CD8-positive, alpha-beta memory T cell (primary cell): ENCODE data around the gene HSP90AB1. TPM values are rescaled to one million over a fixed set of nuclear protein-coding genes. Genes with fewer than 3 reads are reported as not detected.

ENCODE experiments used
- CTCF ChIA-PET: fragments of 350-600 bp; sonication (Branson Sonifier 250); formaldehyde crosslinking; loops from one replicate; lab custom pipeline; 2021; ENCODE audit warnings: antibody characterized with exemption; lab: Charles Lee
- POLR2A ChIA-PET: fragments of 350-600 bp; sonication (Branson Sonifier 250); formaldehyde crosslinking; loops from one replicate; lab custom pipeline; 2021; ENCODE audit warnings: antibody characterized with exemption; lab: Charles Lee
- DNase-seq, 5 donors: peaks; one replicate each; pipeline versions ENCODE4 v3.0.0 to v3.0.0-alpha.2; 2020 to 2022; ENCODE audit warnings: mixed read lengths in 1 of 5
- H3K27ac ChIP-seq: one replicate; pipeline ENCODE4 v1.7.0; 2013; ENCODE audit warnings: low read depth, mild to moderate bottlenecking, low read length, moderate library complexity
- H3K27me3 ChIP-seq: 2 replicates; pipeline ENCODE4 v1.7.0; 2013; ENCODE audit warnings: low read length, mild to moderate bottlenecking; ENCODE audit not compliant: insufficient read depth, poor library complexity, severe bottlenecking
- H3K36me3 ChIP-seq: 2 replicates; pipeline ENCODE4 v1.7.0; 2013; ENCODE audit warnings: mild to moderate bottlenecking, low read length, moderate library complexity; ENCODE audit not compliant: insufficient read depth
- H3K4me1 ChIP-seq: 2 replicates; pipeline ENCODE4 v1.7.0; 2013; ENCODE audit warnings: mild to moderate bottlenecking, low read length, moderate library complexity; ENCODE audit not compliant: insufficient read depth
- H3K4me3 ChIP-seq: 2 replicates; pipeline ENCODE4 v1.7.0; 2013; ENCODE audit warnings: mild to moderate bottlenecking, low read length
- H3K9me3 ChIP-seq: 2 replicates; pipeline ENCODE4 v1.7.0; 2013; ENCODE audit warnings: mild to moderate bottlenecking, low read length
- H3K27ac Mint-ChIP-seq, 8 donors: one replicate each; pipeline ENCODE4 v1.8.0; 2020 to 2021; ENCODE audit warnings: mixed read lengths in 8 of 8, mild to moderate bottlenecking in 6 of 8, inconsistent platforms in 3 of 8, moderate library complexity in 3 of 8
- H3K27me3 Mint-ChIP-seq, 2 donors: one replicate each; pipeline ENCODE4 v1.8.0; 2020 to 2021; ENCODE audit warnings: mixed read lengths in 2 of 2, mild to moderate bottlenecking in 1 of 2, moderate library complexity in 1 of 2
- H3K36me3 Mint-ChIP-seq, 3 donors: one replicate each; pipeline ENCODE4 v1.8.0; 2020 to 2021; ENCODE audit warnings: mixed read lengths in 3 of 3, inconsistent platforms in 1 of 3, mild to moderate bottlenecking in 1 of 3
- H3K4me1 Mint-ChIP-seq, 3 donors: one replicate each; pipeline ENCODE4 v1.8.0; 2020 to 2021; ENCODE audit warnings: mixed read lengths in 3 of 3, inconsistent platforms in 1 of 3, mild to moderate bottlenecking in 1 of 3
- H3K4me3 Mint-ChIP-seq, 7 donors: one replicate each; pipeline ENCODE4 v1.8.0; 2020 to 2021; ENCODE audit warnings: mixed read lengths in 7 of 7, mild to moderate bottlenecking in 6 of 7, moderate library complexity in 4 of 7, inconsistent platforms in 2 of 7
- H3K9me3 Mint-ChIP-seq, 5 donors: one replicate each; pipeline ENCODE4 v1.8.0; 2020 to 2022; ENCODE audit warnings: mixed read lengths in 5 of 5, mild to moderate bottlenecking in 3 of 5, moderate library complexity in 2 of 5, inconsistent platforms in 1 of 5
- polyA plus RNA-seq: library from polyadenylated mRNA; unstranded; fragments of 300-500 nt; fragmentation: Illumina TruSeq; gene quantifications from one replicate; pipeline ENCODE4 v1.2.3, GENCODE V29; 2021
- total RNA-seq, 2 experiments: library from RNA; stranded (reverse); gene quantifications; one replicate each; pipeline ENCODE4 v1.2.3, GENCODE V29; 2021

Gene HSP90AB1
- total and polyA plus RNA-seq, 3 experiments from 2014 or later, result 460 to 2,400 (median 2,387) TPM

DNA sequence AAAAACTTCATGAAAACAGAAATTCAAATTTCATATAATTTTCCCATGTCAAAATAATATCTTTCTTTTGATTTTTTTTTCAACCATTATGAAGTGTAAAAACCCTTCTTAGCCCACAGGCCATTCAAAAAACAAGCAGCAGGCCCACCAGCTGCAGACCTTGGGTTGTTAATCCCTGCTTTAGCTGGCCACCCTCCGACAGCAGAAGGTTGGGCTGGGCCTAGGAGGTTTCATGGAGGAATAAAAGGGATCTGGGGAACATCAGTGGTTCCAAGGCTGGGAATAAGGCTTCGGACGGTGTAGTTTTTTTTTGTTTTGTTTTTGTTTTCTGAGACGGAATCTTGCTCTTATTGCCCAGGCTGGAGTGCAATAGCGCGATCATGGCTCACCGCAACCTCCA is 3.6 kb upstream of the HSP90AB1 start:
- peaks cover 13% of the 10 kb centered on the region for H3K4me1 ChIP-seq
- peaks cover 2% of the 10 kb centered on the region for H3K36me3 ChIP-seq
- H3K27ac ChIP-seq, result no peak overlapping the region
- H3K4me3 ChIP-seq, result no peak overlapping the region
- Mint-ChIP-seq H3K27me3 (peaks cover 0 to 9% of the 10 kb centered on the region in 2 donors), H3K27ac (peak overlapping the region in 1 of 8 donors; percentile 83), H3K4me1 (peaks cover 18 to 27% (median 19%) of the 10 kb centered on the region in 3 donors), H3K4me3 (peak overlapping the region in 3 of 7 donors; percentile 23 to 66 (median 45)), H3K36me3 (peaks cover 0 to 18% (median under 1%) of the 10 kb centered on the region in 3 donors), H3K9me3 (peaks cover 0 to 2% (median 0%) of the 10 kb centered on the region in 5 donors)
- ChIA-PET POLR2A (no interaction called here), CTCF (interaction anchor here (0.7 to 6.3 kb wide), 5 partner anchors 9 to 25 kb away, joined by 3 to 74 read pairs (median 4); partner anchors contain the start of gene SLC35B2)
- DNase-seq, result no peak
- H3K27me3 ChIP-seq, result no peaks in the 10 kb centered on the region
- no peaks in the 10 kb centered on the region for H3K9me3 ChIP-seq

DNA sequence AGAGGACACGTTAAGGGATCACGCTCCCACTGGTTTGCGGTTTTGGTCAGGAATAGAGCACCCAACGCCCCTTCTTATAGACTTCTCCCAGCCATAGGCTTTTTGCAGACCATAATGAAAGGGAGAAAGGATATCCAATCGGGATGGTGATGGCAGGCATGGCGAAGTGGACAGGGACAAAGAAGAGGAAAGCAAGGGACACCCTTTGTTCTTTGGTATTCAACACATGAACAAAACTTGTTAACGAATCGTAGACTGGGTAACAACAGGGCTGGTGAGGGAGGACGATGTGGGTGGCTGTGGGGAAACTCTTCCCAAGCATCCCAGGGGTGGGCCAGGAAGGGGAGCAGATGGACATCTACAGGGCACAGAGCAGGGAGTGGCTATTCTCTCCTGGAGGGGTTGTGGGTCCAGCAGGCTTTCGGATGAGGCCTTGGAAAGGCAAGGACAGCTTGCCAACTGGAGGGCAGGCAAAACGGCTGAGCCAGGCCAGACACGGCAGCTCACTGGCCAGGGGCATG is 1.4 kb upstream of the HSP90AB1 start:
- peak overlapping the region; percentile 98 for H3K27ac ChIP-seq
- no peaks in the 10 kb centered on the region for H3K27me3 ChIP-seq
- peak overlapping the region; percentile 98 for H3K4me3 ChIP-seq
- H3K36me3 ChIP-seq, result peaks cover 23% of the 10 kb centered on the region
- peaks cover 23% of the 10 kb centered on the region for H3K4me1 ChIP-seq
- Mint-ChIP-seq H3K4me3 (peak overlapping the region; percentile 91 to 99 (median 98)), H3K27me3 (peaks cover 0 to 7% of the 10 kb centered on the region in 2 donors), H3K9me3 (peaks cover 0 to 2% (median 0%) of the 10 kb centered on the region in 5 donors), H3K4me1 (peaks cover 34 to 45% (median 35%) of the 10 kb centered on the region in 3 donors), H3K36me3 (peaks cover 4 to 39% (median 13%) of the 10 kb centered on the region in 3 donors), H3K27ac (peak overlapping the region; percentile 49 to 99 (median 93))
- H3K9me3 ChIP-seq, result no peaks in the 10 kb centered on the region
- ChIA-PET POLR2A (interaction anchor here (1.7 to 3.9 kb wide), 4 partner anchors 10 to 68 kb away, joined by 4 to 77 read pairs (median 16); partner anchors contain the start of genes AARS2, NFKBIE and SLC35B2), CTCF (interaction anchor here (0.9 to 6.3 kb wide), 6 partner anchors 9 to 74 kb away, joined by 3 to 74 read pairs (median 4); partner anchors contain the start of gene SLC35B2)
- DNase-seq, result no peak

DNA sequence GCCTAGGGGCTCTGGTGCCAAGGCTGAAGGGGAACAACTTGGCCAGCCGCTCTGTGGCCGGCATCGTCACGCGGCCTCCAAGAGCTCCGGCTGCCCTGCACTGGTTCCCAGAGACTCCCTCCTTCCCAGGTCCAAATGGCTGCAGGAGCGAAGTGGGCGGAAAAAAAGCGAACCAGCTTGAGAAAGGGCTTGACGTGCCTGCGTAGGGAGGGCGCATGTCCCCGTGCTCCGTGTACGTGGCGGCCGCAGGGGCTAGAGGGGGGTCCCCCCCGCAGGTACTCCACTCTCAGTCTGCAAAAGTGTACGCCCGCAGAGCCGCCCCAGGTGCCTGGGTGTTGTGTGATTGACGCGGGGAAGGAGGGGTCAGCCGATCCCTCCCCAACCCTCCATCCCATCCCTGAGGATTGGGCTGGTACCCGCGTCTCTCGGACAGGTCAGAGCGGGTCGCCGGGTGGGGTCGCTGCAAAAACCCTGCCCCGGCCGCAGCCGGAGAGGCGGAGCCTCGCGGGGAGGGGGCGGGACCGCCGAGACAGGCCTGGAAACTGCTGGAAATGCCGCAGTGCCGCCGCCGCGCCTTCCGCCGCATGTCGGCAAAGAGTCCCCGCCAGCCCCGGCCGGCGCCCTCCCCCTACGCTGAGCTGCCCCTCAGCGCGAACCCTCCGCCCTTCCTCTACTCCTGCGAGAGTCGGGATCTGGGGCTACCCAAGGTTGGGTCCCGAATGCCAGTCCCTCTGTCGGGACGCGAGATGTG is 814 bp upstream of the HSP90AB1 start:
- H3K27me3 ChIP-seq, result no peaks in the 10 kb centered on the region
- no peaks in the 10 kb centered on the region for H3K9me3 ChIP-seq
- H3K9me3 Mint-ChIP-seq, result peaks cover 0 to 2% (median 0%) of the 10 kb centered on the region in 5 donors
- H3K4me3 Mint-ChIP-seq, result peak overlapping the region; percentile 91 to 99 (median 98)
- peak overlapping the region; percentile 98 for H3K4me3 ChIP-seq
- H3K36me3 Mint-ChIP-seq, result peaks cover 4 to 45% (median 13%) of the 10 kb centered on the region in 3 donors
- POLR2A ChIA-PET, result interaction anchor here (0.6 to 3.9 kb wide), 13 partner anchors 8 to 1074 kb away, joined by 3 to 77 read pairs (median 7); partner anchors contain the start of genes AARS2, CDC5L, GTPBP2 and NFKBIE
- CTCF ChIA-PET, result interaction anchor here (0.8 to 6.3 kb wide), 12 partner anchors 10 to 99 kb away, joined by 3 to 74 read pairs (median 4); partner anchors contain the start of gene SLC35B2
- H3K27me3 Mint-ChIP-seq, result peaks cover 0 to 7% of the 10 kb centered on the region in 2 donors
- DNase-seq, result peak; percentile 76 to 86 (median 80)
- peaks cover 34 to 49% (median 40%) of the 10 kb centered on the region in 3 donors for H3K4me1 Mint-ChIP-seq
- H3K36me3 ChIP-seq, result peaks cover 29% of the 10 kb centered on the region
- peak overlapping the region; percentile 91 to 99 (median 98) for H3K27ac Mint-ChIP-seq
- H3K4me1 ChIP-seq, result peaks cover 23% of the 10 kb centered on the region
- peak overlapping the region; percentile 98 for H3K27ac ChIP-seq

DNA sequence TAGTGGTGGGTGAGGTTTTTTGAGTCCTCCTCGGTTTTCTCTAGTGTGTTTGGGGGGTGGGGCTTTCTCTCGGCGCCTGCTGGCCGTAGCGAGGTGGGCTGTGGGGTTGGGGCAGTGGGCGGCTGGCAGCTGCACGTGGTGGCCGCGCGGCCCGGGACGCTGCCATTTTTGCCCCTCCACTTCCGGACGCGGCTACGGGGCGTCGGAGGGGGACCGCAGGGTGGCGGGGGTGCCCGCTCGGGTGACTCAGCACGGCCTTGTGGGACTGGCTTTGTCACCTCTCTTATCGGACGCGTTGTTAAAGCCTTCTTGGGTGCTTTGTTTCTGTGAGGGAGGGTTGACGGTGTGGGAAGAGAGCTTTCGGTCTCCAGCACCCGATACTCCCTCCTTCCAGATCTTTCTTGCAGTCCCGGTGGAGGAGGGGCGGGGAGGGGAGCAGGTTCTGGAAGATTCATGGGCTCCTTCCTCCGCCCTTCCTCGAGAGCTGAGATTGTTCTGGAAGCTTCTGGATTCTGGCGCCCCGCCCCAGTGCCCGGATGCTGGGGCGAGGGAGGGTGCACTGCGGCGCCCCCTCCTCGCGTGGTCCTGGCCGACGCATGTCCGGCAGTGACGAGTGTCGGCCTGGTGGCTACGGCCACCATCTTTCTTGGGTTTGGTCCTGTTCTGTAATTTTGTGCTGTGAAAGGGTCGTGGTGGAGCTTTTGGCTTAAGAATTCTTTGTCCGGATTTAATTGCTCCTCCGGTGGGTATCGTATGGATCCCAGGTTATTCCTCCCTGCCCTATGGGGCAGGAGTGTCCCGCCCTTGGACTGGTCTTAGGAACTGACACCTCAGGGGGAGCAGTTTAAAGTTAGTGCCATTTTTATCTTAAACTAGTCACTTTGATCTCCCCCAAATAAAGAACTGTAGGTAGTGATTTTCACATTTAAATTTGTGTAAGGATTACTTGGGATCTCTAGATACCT is 719 bp downstream of the HSP90AB1 start:
- H3K4me1 ChIP-seq, result peaks cover 23% of the 10 kb centered on the region
- H3K36me3 ChIP-seq, result peaks cover 43% of the 10 kb centered on the region
- H3K36me3 Mint-ChIP-seq, result peaks cover 11 to 60% (median 22%) of the 10 kb centered on the region in 3 donors
- H3K27ac ChIP-seq, result peak overlapping the region; percentile 98
- ChIA-PET POLR2A (interaction anchor here (0.6 to 3.9 kb wide), 16 partner anchors 9 to 1076 kb away, joined by 3 to 77 read pairs (median 6); partner anchors contain the start of genes CDC5L, GTPBP2, NFKBIE and SLC29A1), CTCF (interaction anchor here (0.8 to 6.3 kb wide), 10 partner anchors 9 to 97 kb away, joined by 3 to 74 read pairs (median 4); partner anchors contain the start of gene SLC35B2)
- no peaks in the 10 kb centered on the region for H3K27me3 ChIP-seq
- peaks cover 0 to 2% (median 0%) of the 10 kb centered on the region in 5 donors for H3K9me3 Mint-ChIP-seq
- peak; percentile 81 to 95 (median 86) for DNase-seq
- H3K4me3 ChIP-seq, result peak overlapping the region; percentile 98
- peak overlapping the region; percentile 91 to 99 (median 98) for H3K27ac Mint-ChIP-seq
- peak overlapping the region; percentile 91 to 99 (median 98) for H3K4me3 Mint-ChIP-seq
- H3K4me1 Mint-ChIP-seq, result peaks cover 39 to 56% (median 52%) of the 10 kb centered on the region in 3 donors
- no peaks in the 10 kb centered on the region for H3K9me3 ChIP-seq
- peaks cover 0 to 7% of the 10 kb centered on the region in 2 donors for H3K27me3 Mint-ChIP-seq

DNA sequence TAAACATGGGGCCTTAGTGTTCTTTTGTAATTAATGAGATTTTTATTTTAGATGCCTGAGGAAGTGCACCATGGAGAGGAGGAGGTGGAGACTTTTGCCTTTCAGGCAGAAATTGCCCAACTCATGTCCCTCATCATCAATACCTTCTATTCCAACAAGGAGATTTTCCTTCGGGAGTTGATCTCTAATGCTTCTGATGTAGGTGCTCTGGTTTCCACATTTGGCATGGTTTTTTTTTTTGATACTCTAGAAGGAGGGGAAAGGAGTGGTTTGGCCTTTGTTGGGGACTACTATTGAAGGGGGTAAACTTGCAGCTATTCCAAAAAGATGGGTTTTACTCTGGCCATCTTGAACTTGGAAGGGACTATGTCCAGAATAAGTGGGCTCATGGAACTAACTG is 1.7 kb downstream of the HSP90AB1 start:
- Mint-ChIP-seq H3K36me3 (peaks cover 19 to 70% (median 29%) of the 10 kb centered on the region in 3 donors), H3K27ac (peak overlapping the region; percentile 91 to 99 (median 98)), H3K4me3 (peak overlapping the region; percentile 91 to 99 (median 98)), H3K27me3 (peaks cover 0 to 7% of the 10 kb centered on the region in 2 donors), H3K9me3 (peaks cover 0 to 2% (median 0%) of the 10 kb centered on the region in 5 donors), H3K4me1 (peaks cover 48 to 65% (median 62%) of the 10 kb centered on the region in 3 donors)
- ChIA-PET CTCF (interaction anchor here (1.6 to 6.3 kb wide), 4 partner anchors 8 to 76 kb away, joined by 3 to 74 read pairs (median 22); partner anchors contain the start of gene SLC35B2), POLR2A (interaction anchor here (3.1 to 3.9 kb wide), 4 partner anchors 8 to 25 kb away, joined by 21 to 77 read pairs (median 24); partner anchors contain the start of genes NFKBIE, SLC29A1 and SLC35B2)
- H3K27me3 ChIP-seq, result no peaks in the 10 kb centered on the region
- H3K36me3 ChIP-seq, result peaks cover 52% of the 10 kb centered on the region
- H3K4me1 ChIP-seq, result peaks cover 23% of the 10 kb centered on the region
- no peaks in the 10 kb centered on the region for H3K9me3 ChIP-seq
- DNase-seq, result no peak
- peak overlapping the region; percentile 98 for H3K27ac ChIP-seq
- peak overlapping the region; percentile 98 for H3K4me3 ChIP-seq

DNA sequence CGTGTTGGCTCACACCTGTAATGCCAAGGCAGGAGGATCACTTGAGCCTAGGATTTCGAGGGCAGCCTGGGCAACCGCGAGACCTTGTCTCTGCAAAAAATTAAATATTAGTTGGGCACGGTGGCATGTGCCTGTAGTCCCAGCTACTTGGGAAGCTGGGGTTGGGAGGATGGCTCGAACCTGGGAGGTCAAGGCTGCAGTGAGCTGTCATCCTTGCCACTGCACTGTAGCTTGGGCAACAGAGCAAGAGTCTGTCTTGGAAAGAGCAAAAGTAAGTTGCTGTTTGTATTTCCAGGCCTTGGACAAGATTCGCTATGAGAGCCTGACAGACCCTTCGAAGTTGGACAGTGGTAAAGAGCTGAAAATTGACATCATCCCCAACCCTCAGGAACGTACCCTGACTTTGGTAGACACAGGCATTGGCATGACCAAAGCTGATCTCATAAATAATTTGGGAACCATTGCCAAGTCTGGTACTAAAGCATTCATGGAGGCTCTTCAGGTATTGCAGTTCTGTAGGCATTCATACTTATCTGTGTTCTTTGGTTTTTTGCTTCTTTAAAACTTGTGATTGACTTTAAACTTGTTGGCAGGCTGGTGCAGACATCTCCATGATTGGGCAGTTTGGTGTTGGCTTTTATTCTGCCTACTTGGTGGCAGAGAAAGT is 2.3 kb downstream of the HSP90AB1 start:
- Histone ChIP-seq H3K27ac (peak overlapping the region; percentile 98), H3K9me3 (no peaks in the 10 kb centered on the region), H3K27me3 (no peaks in the 10 kb centered on the region), H3K4me3 (peak overlapping the region; percentile 98), H3K36me3 (peaks cover 57% of the 10 kb centered on the region), H3K4me1 (peaks cover 23% of the 10 kb centered on the region)
- Mint-ChIP-seq H3K9me3 (peaks cover 0 to 2% (median 0%) of the 10 kb centered on the region in 5 donors), H3K4me1 (peaks cover 53 to 70% (median 68%) of the 10 kb centered on the region in 3 donors), H3K27me3 (peaks cover 0 to 7% of the 10 kb centered on the region in 2 donors), H3K4me3 (peak overlapping the region; percentile 91 to 99 (median 98)), H3K36me3 (peaks cover 22 to 75% (median 31%) of the 10 kb centered on the region in 3 donors), H3K27ac (peak overlapping the region; percentile 81 to 99 (median 98))
- POLR2A ChIA-PET, result interaction anchor here (3.1 to 3.9 kb wide), 4 partner anchors 7 to 26 kb away, joined by 21 to 77 read pairs (median 24); partner anchors contain the start of genes NFKBIE, SLC29A1 and SLC35B2
- CTCF ChIA-PET, result interaction anchor here (1.6 to 6.3 kb wide), 2 partner anchors 7 to 77 kb away, joined by 5 to 74 read pairs; partner anchors contain the start of gene SLC35B2
- DNase-seq, result no peak
